Testis (tissue), 3 donors: ENCODE measurements around the gene EMP1. TPM values are rescaled to one million over a fixed set of nuclear protein-coding genes. Genes with fewer than 3 reads are reported as not detected.

ENCODE experiments used
- DNase-seq: peaks from one replicate; pipeline ENCODE4 v3.0.0-alpha.2; 2019
- H3K27ac ChIP-seq, 2 donors: fragments of 200-600 bp; sonication (generic); one replicate each; pipeline ENCODE4 v1.5.1; 2019
- H3K27me3 ChIP-seq: fragments of 200-600 bp; sonication (generic); one replicate; pipeline ENCODE4 v1.5.1; 2019
- H3K36me3 ChIP-seq: fragments of 200-600 bp; sonication (generic); one replicate; pipeline ENCODE4 v1.5.1; 2017; ENCODE audit warnings: low read depth; ENCODE audit errors: missing control alignments
- H3K4me1 ChIP-seq: fragments of 200-600 bp; sonication (generic); one replicate; pipeline ENCODE4 v1.5.1; 2019
- H3K4me3 ChIP-seq, 2 donors: fragments of 200-600 bp; sonication (generic); one replicate each; pipeline ENCODE4 v1.5.1; 2017 to 2019
- H3K9me3 ChIP-seq: fragments of 200-600 bp; sonication (generic); one replicate; pipeline ENCODE4 v1.5.1; 2017
- POLR2A ChIP-seq: fragments of 450-650 bp; IDR thresholded peaks from one replicate; pipeline ENCODE4 v1.6.1; 2017; ENCODE audit warnings: antibody characterized with exemption, mild to moderate bottlenecking, moderate library complexity
- WGBS, 2 donors: methylation state at CpG; one replicate each; pipeline ENCODE4 v1.1.5; 2018; 5-methylcytosine and 5-hydroxymethylcytosine counted together
- intact Hi-C: fragments of 100-400 bp; cut with DNase I; formaldehyde crosslinking; loops from one replicate; pipeline ENCODE4 v1.15.1; 2023; ENCODE audit warnings: low total_unique reads
- polyA plus RNA-seq: library from polyadenylated mRNA; stranded (reverse); fragments of 350-450 nt; fragmentation: Illumina TruSeq; extraction: RNeasy Lipid Tissue Mini Kit (QIAGEN cat#74804); gene quantifications from one replicate; pipeline ENCODE4 v1.2.3, GENCODE V29; 2014; ENCODE audit warnings: low read depth, low replicate concordance; ENCODE audit not compliant: insufficient read depth
- total RNA-seq, 2 donors: library from RNA; depleted of rRNA; stranded (reverse); fragments of >200 nt; gene quantifications; one replicate each; pipeline ENCODE4 v1.2.3, GENCODE V29; 2016
- TF ChIP-seq, protein P1 (sequence below), 3 experiments: fragments of 450-650 bp in 2 of 3; fragments of 200-600 bp in 1 of 3; sonication (generic) in 1 of 3; IDR thresholded peaks; one replicate each; pipeline ENCODE4 v1.5.1; 2016 to 2019; ENCODE audit warnings: antibody characterized with exemption in 3 of 3, mild to moderate bottlenecking in 2 of 3, moderate library complexity in 1 of 3

The EMP1 gene
- total and polyA plus RNA-seq, 3 donors from 2014 or later: 14.1 to 59.4 (median 29.2) TPM

DNA sequence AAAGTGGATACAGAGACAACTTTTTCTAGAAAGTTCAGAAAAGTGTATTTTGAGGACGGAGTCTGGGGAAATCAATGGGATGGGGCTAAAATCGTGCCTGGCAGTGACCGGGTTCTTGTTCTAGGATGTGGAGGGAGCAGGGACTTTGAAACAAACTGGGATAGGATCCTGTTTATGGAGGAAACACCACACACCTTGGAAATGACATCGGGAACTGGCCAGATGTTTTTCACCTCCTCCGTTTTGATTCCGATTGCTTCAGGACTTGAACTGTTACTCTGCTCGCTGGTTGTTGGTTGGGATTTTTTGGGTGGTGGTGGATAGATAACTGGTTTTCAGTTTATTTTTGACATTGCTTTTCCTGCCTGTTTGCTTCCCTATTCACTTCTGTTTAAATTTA is 506 bp downstream of the EMP1 start:
- Histone ChIP-seq H3K27me3 (no peaks in the 10 kb centered on the region), H3K4me3 (peak overlapping the region; percentile 53 to 66), H3K9me3 (no peaks in the 10 kb centered on the region), H3K4me1 (peaks cover 24% of the 10 kb centered on the region), H3K36me3 (no peaks in the 10 kb centered on the region), H3K27ac (peak overlapping the region; percentile 88 to 89)
- TF ChIP-seq POLR2A: no peak
- TF ChIP-seq, protein P1, sequence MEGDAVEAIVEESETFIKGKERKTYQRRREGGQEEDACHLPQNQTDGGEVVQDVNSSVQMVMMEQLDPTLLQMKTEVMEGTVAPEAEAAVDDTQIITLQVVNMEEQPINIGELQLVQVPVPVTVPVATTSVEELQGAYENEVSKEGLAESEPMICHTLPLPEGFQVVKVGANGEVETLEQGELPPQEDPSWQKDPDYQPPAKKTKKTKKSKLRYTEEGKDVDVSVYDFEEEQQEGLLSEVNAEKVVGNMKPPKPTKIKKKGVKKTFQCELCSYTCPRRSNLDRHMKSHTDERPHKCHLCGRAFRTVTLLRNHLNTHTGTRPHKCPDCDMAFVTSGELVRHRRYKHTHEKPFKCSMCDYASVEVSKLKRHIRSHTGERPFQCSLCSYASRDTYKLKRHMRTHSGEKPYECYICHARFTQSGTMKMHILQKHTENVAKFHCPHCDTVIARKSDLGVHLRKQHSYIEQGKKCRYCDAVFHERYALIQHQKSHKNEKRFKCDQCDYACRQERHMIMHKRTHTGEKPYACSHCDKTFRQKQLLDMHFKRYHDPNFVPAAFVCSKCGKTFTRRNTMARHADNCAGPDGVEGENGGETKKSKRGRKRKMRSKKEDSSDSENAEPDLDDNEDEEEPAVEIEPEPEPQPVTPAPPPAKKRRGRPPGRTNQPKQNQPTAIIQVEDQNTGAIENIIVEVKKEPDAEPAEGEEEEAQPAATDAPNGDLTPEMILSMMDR (IDR thresholded peaks at IDR 0.05): no peak
- DNase-seq: no peak
- intact Hi-C loops: loop anchor here (5.0 kb wide), 1 partner anchor 95 kb away; the partner anchor contains the start of gene GSG1
- WGBS, 2 donors: 45 to 47% methylated on average over 7 of the region's 7 CpGs

DNA sequence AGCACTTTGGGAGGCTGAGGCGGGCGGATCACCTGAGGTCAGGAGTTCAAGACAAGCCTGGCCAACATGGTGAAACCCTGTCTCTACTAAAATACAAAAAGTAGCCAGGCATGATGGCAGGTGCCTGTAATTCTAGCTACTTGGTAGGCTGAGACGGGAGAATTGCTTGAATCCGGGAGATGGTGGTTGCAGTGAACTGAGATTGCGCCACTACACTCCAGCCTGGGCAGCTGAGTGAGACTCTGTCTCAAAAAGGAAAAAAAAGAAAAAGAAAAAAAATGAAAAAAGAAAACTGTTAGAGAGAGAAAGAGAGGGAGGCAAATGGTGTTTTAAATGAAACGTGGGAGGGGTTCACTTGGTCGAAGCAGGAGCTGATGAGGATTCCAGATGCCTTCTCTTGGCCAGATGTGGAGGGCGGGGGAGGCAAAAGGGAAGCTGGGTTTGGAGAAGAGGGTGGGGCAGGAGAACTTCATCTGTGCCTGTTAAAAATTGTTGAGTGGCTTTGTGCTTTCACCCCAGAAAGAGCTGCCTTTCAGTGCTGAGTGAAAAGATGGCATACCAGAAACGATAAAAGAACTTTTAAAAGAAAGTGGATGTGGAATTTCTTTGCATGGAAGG is 1.1 kb downstream of the EMP1 start:
- H3K4me3 ChIP-seq: peak overlapping the region; percentile 53 to 66
- no peaks in the 10 kb centered on the region for H3K27me3 ChIP-seq
- TF ChIP-seq POLR2A: no peak
- TF ChIP-seq, protein P1 (IDR thresholded peaks at IDR 0.05): no peak
- peak overlapping the region; percentile 88 to 89 for H3K27ac ChIP-seq
- DNase-seq: peak; percentile 37
- peaks cover 24% of the 10 kb centered on the region for H3K4me1 ChIP-seq
- no peaks in the 10 kb centered on the region for H3K9me3 ChIP-seq
- intact Hi-C loops: loop anchor here (5.0 kb wide), 1 partner anchor 95 kb away; the partner anchor contains the start of gene GSG1
- no peaks in the 10 kb centered on the region for H3K36me3 ChIP-seq
- WGBS, 2 donors: 46 to 48% methylated on average over 9 of the region's 9 CpGs

DNA sequence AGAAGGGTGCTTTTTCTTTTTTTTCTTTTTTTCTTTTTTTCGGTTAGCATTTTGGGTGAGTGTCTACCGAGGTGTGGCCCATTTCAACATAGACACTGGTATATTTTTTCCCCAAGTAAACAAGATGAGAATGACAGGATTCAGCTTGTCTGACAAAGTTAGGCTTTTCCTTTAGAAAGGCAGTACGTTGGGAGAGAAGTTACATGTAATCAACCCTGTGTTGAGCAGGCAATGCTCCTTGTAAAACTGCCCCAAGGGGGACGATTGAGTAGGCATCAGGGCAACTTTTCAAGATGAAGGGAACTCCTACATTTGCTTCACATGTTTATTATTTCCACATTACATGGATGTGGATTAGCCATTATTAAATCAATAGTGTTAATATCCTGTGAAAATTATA is 1.7 kb downstream of the EMP1 start:
- TF ChIP-seq POLR2A: no peak
- TF ChIP-seq, protein P1 (IDR thresholded peaks at IDR 0.05): no peak
- H3K4me1 ChIP-seq: peaks cover 19% of the 10 kb centered on the region
- peak overlapping the region; percentile 53 to 66 for H3K4me3 ChIP-seq
- no peak for DNase-seq
- WGBS, 2 donors: 54 to 56% methylated on average over 4 of the region's 4 CpGs
- intact Hi-C loops: loop anchor here (5.0 kb wide), 1 partner anchor 96 kb away; the partner anchor contains the start of gene GSG1
- no peaks in the 10 kb centered on the region for H3K36me3 ChIP-seq
- no peaks in the 10 kb centered on the region for H3K9me3 ChIP-seq
- peak overlapping the region; percentile 88 to 89 for H3K27ac ChIP-seq
- H3K27me3 ChIP-seq: no peaks in the 10 kb centered on the region

DNA sequence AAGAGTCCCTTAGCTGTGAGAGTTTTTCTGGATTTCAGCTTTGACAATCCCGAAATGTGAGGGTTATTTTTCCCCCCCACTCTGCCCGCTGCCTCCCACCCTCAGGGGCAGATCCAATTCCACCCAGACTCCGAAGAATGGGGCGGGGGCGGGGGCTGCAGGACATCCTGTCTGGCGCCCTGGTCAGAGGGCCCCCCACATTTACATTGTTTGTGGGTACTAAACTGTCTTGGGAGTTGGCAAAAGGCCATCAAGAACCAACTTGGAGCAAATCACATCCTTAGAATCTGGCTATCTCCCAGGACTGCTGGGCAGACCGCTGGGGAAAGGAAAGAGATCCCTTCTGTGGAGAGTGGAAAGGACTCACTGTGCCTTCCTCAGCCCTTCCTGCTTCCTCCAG is 2.4 kb downstream of the EMP1 start:
- no peaks in the 10 kb centered on the region for H3K9me3 ChIP-seq
- intact Hi-C loops: loop anchor here (5.0 kb wide), 1 partner anchor 97 kb away; the partner anchor contains the start of gene GSG1
- peak overlapping the region in 1 of 2 donors; percentile 89 for H3K27ac ChIP-seq
- no peaks in the 10 kb centered on the region for H3K27me3 ChIP-seq
- 33 to 72% methylated on average over 6 to 7 of the region's 7 CpGs for WGBS, 2 donors
- TF ChIP-seq POLR2A: no peak
- TF ChIP-seq, protein P1 (IDR thresholded peaks at IDR 0.05): no peak
- no peak overlapping the region for H3K4me3 ChIP-seq
- no peaks in the 10 kb centered on the region for H3K36me3 ChIP-seq
- peaks cover 13% of the 10 kb centered on the region for H3K4me1 ChIP-seq
- no peak for DNase-seq
